IMR-90 (cell line): ENCODE measurements around the gene CCNL2. TPM values are rescaled to one million over a fixed set of nuclear protein-coding genes. Genes with fewer than 3 reads are reported as not detected.

Experiments used
- ATAC-seq: fragments of 200-7000 bp; cut with Tn5 transposase; 2 replicates; pipeline ENCODE4 v1.9.1; 2020; ENCODE audit warnings: low read depth, mild to moderate bottlenecking, moderate library complexity
- BruUV-seq: library from RNA; stranded (reverse); fragments of 400-500 nt; replicated peaks from 2 replicates; lab custom pipeline; 2021; lab: Mats Ljungman, UMichigan
- CTCF ChIA-PET: fragments of 300-600 bp; formaldehyde crosslinking; extraction: SDS; loops from one replicate; lab custom pipeline; 2021; ENCODE audit warnings: antibody characterized with exemption; lab: Yijun Ruan, JAX
- POLR2A ChIA-PET: fragments of 300-600 bp; sonication (Branson Sonifier 250); formaldehyde crosslinking; loops from one replicate; lab custom pipeline; 2022; ENCODE audit warnings: antibody characterized with exemption; ENCODE audit not compliant: unreplicated experiment; lab: Charles Lee
- DNase-seq: peaks from one replicate; pipeline ENCODE4 v3.0.0; 2013
- H2AFZ ChIP-seq: replicated peaks from 2 replicates; pipeline ENCODE3; 2013; ENCODE audit warnings: low read length, mild to moderate bottlenecking; ENCODE audit not compliant: poor library complexity
- H2AK5ac ChIP-seq: 2 replicates; pipeline ENCODE4 v1.6.1; 2013; ENCODE audit warnings: low read depth, low read length, inconsistent platforms
- H2AK9ac ChIP-seq: replicated peaks from 2 replicates; pipeline ENCODE3; 2013; ENCODE audit warnings: mild to moderate bottlenecking, low read depth, low read length, moderate library complexity; ENCODE audit not compliant: poor library complexity
- H2BK120ac ChIP-seq: 2 replicates; pipeline ENCODE4 v1.6.1; 2013; ENCODE audit warnings: low read depth, low read length, inconsistent platforms
- H2BK15ac ChIP-seq: 3 replicates; pipeline ENCODE4 v1.6.1; 2013; ENCODE audit warnings: low read depth, low read length, inconsistent platforms
- H2BK20ac ChIP-seq: 2 replicates; pipeline ENCODE4 v1.6.1; 2013; ENCODE audit warnings: low read depth, mild to moderate bottlenecking, inconsistent platforms, low read length, moderate library complexity
- H2BK5ac ChIP-seq: 2 replicates; pipeline ENCODE4 v1.6.1; 2013; ENCODE audit warnings: mild to moderate bottlenecking, low read depth, low read length, inconsistent platforms; ENCODE audit not compliant: poor library complexity, severe bottlenecking
- H3K14ac ChIP-seq: replicated peaks from 2 replicates; pipeline ENCODE4 v1.6.1; 2013; ENCODE audit warnings: low read depth, low read length, inconsistent platforms
- H3K18ac ChIP-seq: 2 replicates; pipeline ENCODE4 v1.6.1; 2013; ENCODE audit warnings: low read depth, low read length, control low read depth
- H3K23ac ChIP-seq: 2 replicates; pipeline ENCODE4 v1.6.1; 2013; ENCODE audit warnings: low read depth, low read length, inconsistent platforms
- H3K27ac ChIP-seq: 2 replicates; pipeline ENCODE4 v1.5.1; 2013; ENCODE audit warnings: mild to moderate bottlenecking, control low read depth, low read length; ENCODE audit not compliant: insufficient read depth
- H3K27me3 ChIP-seq: 2 replicates; pipeline ENCODE4 v1.6.1; 2013; ENCODE audit warnings: low read length; ENCODE audit not compliant: control insufficient read depth, insufficient read depth
- H3K36me3 ChIP-seq: 2 replicates; pipeline ENCODE4 v1.6.1; 2013; ENCODE audit warnings: low read length, mixed read lengths; ENCODE audit not compliant: control insufficient read depth, insufficient read depth
- H3K4ac ChIP-seq: 2 replicates; pipeline ENCODE4 v1.6.1; 2013; ENCODE audit warnings: low read depth, low read length, inconsistent platforms
- H3K4me1 ChIP-seq: 2 replicates; pipeline ENCODE4 v1.6.1; 2013; ENCODE audit warnings: low read length, mixed read lengths; ENCODE audit not compliant: control insufficient read depth, insufficient read depth
- H3K4me2 ChIP-seq: 2 replicates; pipeline ENCODE4 v1.6.1; 2013; ENCODE audit warnings: low read depth, mild to moderate bottlenecking, control low read depth, low read length, moderate library complexity
- H3K4me3 ChIP-seq: 2 replicates; pipeline ENCODE4 v1.5.1; 2013; ENCODE audit warnings: low read depth, mild to moderate bottlenecking, control low read depth, low read length, moderate library complexity; ENCODE audit not compliant: insufficient read depth
- H3K56ac ChIP-seq: 2 replicates; pipeline ENCODE4 v1.6.1; 2013; ENCODE audit warnings: low read length, inconsistent platforms; ENCODE audit not compliant: insufficient read depth; ENCODE audit errors: extremely low read depth
- H3K79me1 ChIP-seq, 2 experiments: 2 replicates each; pipeline ENCODE4 v1.6.1; 2013; ENCODE audit warnings: low read length in 2 of 2, inconsistent platforms in 1 of 2, low read depth in 1 of 2
- H3K9ac ChIP-seq: 2 replicates; pipeline ENCODE4 v1.6.1; 2013; ENCODE audit warnings: low read depth, low read length, control low read depth
- H3K9me1 ChIP-seq: 2 replicates; pipeline ENCODE4 v1.6.1; 2013; ENCODE audit warnings: low read length, inconsistent platforms; ENCODE audit not compliant: insufficient read depth
- H3K9me3 ChIP-seq: 2 replicates; pipeline ENCODE4 v1.6.1; 2013; ENCODE audit warnings: low read length; ENCODE audit not compliant: control insufficient read depth, insufficient read depth
- H4K20me1 ChIP-seq: 2 replicates; pipeline ENCODE4 v1.6.1; 2013; ENCODE audit warnings: low read length, inconsistent platforms; ENCODE audit not compliant: insufficient read depth
- H4K5ac ChIP-seq: 2 replicates; pipeline ENCODE4 v1.6.1; 2013; ENCODE audit warnings: mild to moderate bottlenecking, low read depth, low read length, control low read depth
- H4K8ac ChIP-seq, 2 experiments: 2 replicates each; pipeline ENCODE4 v1.6.1; 2013; ENCODE audit warnings: low read depth in 2 of 2, low read length in 2 of 2, control low read depth in 1 of 2, inconsistent platforms in 1 of 2
- H4K91ac ChIP-seq: 2 replicates; pipeline ENCODE4 v1.6.1; 2013; ENCODE audit warnings: low read depth, low read length, inconsistent platforms; ENCODE audit not compliant: insufficient read depth
- MAFK ChIP-seq: IDR thresholded peaks from 2 replicates; pipeline ENCODE4 v1.6.1; 2012; ENCODE audit warnings: low read depth, low read length, improper control_type of control experiment
- POLR2A ChIP-seq: IDR thresholded peaks from 2 replicates; pipeline ENCODE4 v1.6.1; 2012; ENCODE audit warnings: mild to moderate bottlenecking, low read depth, low read length
- WGBS, 2 experiments: methylation state at CpG; one replicate each; pipeline versions ENCODE4 v1.1.5 to v1.1.7; 2013; ENCODE audit warnings: missing lambda C conversion rate in 2 of 2; ENCODE audit not compliant: insufficient read length in 1 of 2; ENCODE audit errors: extremely low coverage in 2 of 2; 5-methylcytosine and 5-hydroxymethylcytosine counted together
- dilution Hi-C: fragments of 300-500 bp; cut with HindIII; formaldehyde crosslinking; loops from one replicate; pipeline ENCODE4 v1.14.3; 2018; ENCODE audit warnings: low sequenced_read_pairs; ENCODE audit not compliant: unreplicated experiment
- in situ Hi-C: fragments of 300-500 bp; cut with MboI; formaldehyde crosslinking; loops from 3 replicates; pipeline ENCODE4 v1.14.3; 2019; ENCODE audit warnings: low sequenced_read_pairs, inconsistent platforms, mixed read lengths
- intact Hi-C: fragments of 100-400 bp; cut with micrococcal nuclease; formaldehyde crosslinking; loops from 2 replicates; pipeline ENCODE4 v1.10.0; 2022
- polyA plus RNA-seq, 3 experiments: library from polyadenylated mRNA; depleted of rRNA; stranded (reverse); fragments of >200 nt; gene quantifications; 2 replicates each; pipeline ENCODE4 v1.2.3, GENCODE V29; 2012; ENCODE audit warnings: low replicate concordance in 1 of 3
- total RNA-seq: library from RNA; depleted of rRNA; stranded (reverse); fragments of >200 nt; gene quantifications from 2 replicates; pipeline ENCODE4 v1.2.3, GENCODE V29; 2012

The CCNL2 gene
- total and polyA plus RNA-seq, 2 of the 4 experiments (the other 2 are of a cell fraction): 53.9 to 239 TPM

DNA sequence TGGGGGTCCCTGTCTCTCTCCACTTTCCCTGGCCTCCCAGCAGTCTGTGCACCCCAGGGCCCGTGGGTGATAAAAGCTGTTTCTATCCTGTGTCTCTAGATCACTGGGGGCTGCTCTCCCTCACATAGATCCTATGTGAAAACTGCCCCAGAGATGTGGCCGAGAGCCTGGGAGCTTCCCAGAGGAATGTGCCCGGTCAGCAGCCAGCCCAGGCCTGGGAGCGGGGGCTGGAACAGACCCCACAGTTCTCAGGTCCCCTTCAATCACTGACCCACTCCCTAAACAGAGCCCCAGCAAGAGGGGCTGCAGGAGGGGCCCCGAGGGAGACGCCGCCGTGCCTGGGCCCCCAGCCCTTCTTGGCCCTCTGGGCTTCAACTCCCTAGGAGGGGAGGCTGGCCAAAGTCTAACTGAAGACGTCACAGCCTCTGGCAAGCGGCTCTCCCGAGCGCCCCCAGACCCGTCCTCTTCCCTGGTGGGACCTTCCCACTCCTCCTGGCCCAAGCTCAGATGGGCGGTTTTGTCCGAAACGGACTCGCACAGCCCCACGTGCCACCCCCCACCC, 41.2 kb downstream of the CCNL2 start:
- Histone ChIP-seq H2BK120ac (peak overlapping the region; percentile 69), H4K91ac (peak overlapping the region; percentile 98), H2BK20ac (peak overlapping the region; percentile 20; the same call in 1 of the 2 replicates), H3K9ac (peak overlapping the region; percentile 92), H3K4me3 (peak overlapping the region; percentile 74), H3K36me3 (peaks cover 23% of the 10 kb centered on the region; the same call in 1 of the 2 replicates), H3K9me1 (peaks cover 13% of the 10 kb centered on the region), H2AK9ac (peak overlapping the region; percentile 100), H3K56ac (peak overlapping the region; percentile 89), H3K23ac (peak overlapping the region; percentile 98), H2BK5ac (peak overlapping the region; percentile 96), H2AK5ac (peak overlapping the region; percentile 93), H2AFZ (peak overlapping the region; percentile 85), H3K27me3 (no peaks in the 10 kb centered on the region), H3K9me3 (no peaks in the 10 kb centered on the region), H4K20me1 (peaks cover 39% of the 10 kb centered on the region), H3K4me2 (peak overlapping the region; percentile 93), H3K4ac (peak overlapping the region; percentile 99), H3K27ac (peak overlapping the region; percentile 96), H3K4me1 (peaks cover 37% of the 10 kb centered on the region), H2BK15ac (peak overlapping the region; percentile 49; the same call in 1 of the 3 replicates), H3K79me1 (peaks cover 4 to 25% of the 10 kb centered on the region in 2 experiments; a peak in 3 of 4 replicates), H3K14ac (peak overlapping the region; percentile 96), H4K5ac (peak overlapping the region; percentile 65), H4K8ac (peak overlapping the region; percentile 62 to 92), H3K18ac (peak overlapping the region; percentile 49)
- in situ Hi-C loops (no loop called here), intact Hi-C loops (loop anchor here (2.0 to 5.0 kb wide), 2 partner anchors 15 to 51 kb away; partner anchors contain the start of genes ACAP3 and PUSL1), dilution Hi-C loops (no loop called here)
- WGBS, 2 experiments: 0% methylated on average over 9 of the region's 18 CpGs; no CpG with 5 or more reads in 1 of the 2 experiments
- CTCF ChIA-PET: no interaction called here
- ATAC-seq: peak; percentile 1
- peak; percentile 20 for DNase-seq
- BruUV-seq: no TSS peak
- POLR2A ChIA-PET: interaction anchor here (0.6 kb wide), 1 partner anchor 42 kb away, joined by 3 read pairs; no protein-coding TSS in a partner anchor
- peak; percentile 72 for TF ChIP-seq MAFK
- no peak for TF ChIP-seq POLR2A
